ENCODE data around the gene FHL1.

GRCh38 chrX:136207546-136207945, 60.2 kb downstream of the FHL1 start:
- no peak for TF ChIP-seq CTCF (IDR thresholded peaks at IDR 0.05; ENCODE audit: low read depth, low read length)
- TF ChIP-seq EZH2phosphoT487 (IDR thresholded peaks at IDR 0.05; ENCODE audit: low read depth): no peak
